Measurements from ENCODE around the gene GREM1. TPM values are rescaled to one million over a fixed set of nuclear protein-coding genes. Genes with fewer than 3 reads are reported as not detected.

The GREM1 gene
- total RNA-seq, 1 experiment from 2014 or later = 1.1 TPM

GRCh38 chr15:32691689-32692038 is 26.1 kb upstream of the GREM1 start:
- TF ChIP-seq CTCF (conservative IDR thresholded peaks at IDR 0.05) = no peak
- H3T11ph ChIP-seq (ENCODE audit: low read length) = no peak overlapping the region
- DNase-seq = no peak
- Mint-ChIP-seq H3K9me3 (no peaks in the 10 kb centered on the region), H3K4me3 (no peak overlapping the region), H3K36me3 (ENCODE audit: insufficient read depth in 1 of 3, low read depth in 3 of 3) (peaks cover 2 to 5% (median 3%) of the 10 kb centered on the region in 3 experiments; a peak in 5 of 7 replicates), H3K27me3 (ENCODE audit: low read depth) (no peaks in the 10 kb centered on the region; the same call in 1 of the 2 replicates), H3K27ac (no peak overlapping the region), H3K4me1 (peaks cover 7 to 13% of the 10 kb centered on the region in 2 experiments; a peak in 3 of 4 replicates)
- H3K4me2 ChIP-seq (ENCODE audit: insufficient read depth, insufficient read length, low read length) = no peak overlapping the region
- H4K8ac ChIP-seq (replicated peaks; ENCODE audit: insufficient read length, low read depth, low read length) = no peak overlapping the region
- H2AFZ ChIP-seq (ENCODE audit: low read length) = no peak overlapping the region
- no peak overlapping the region for H4K91ac ChIP-seq (ENCODE audit: insufficient read length, low read depth, low read length)
- H2BK120ac ChIP-seq (ENCODE audit: low read depth, low read length, poor library complexity, severe bottlenecking) = no peak overlapping the region
- no peaks in the 10 kb centered on the region for H3K27me3 ChIP-seq (ENCODE audit: insufficient read depth, low read length)
- H3K79me2 ChIP-seq (ENCODE audit: insufficient read depth, low read length) = no peaks in the 10 kb centered on the region
- H4K20me1 ChIP-seq (ENCODE audit: control insufficient read depth, insufficient read depth, insufficient read length) = no peaks in the 10 kb centered on the region
- H2BK20ac ChIP-seq (ENCODE audit: low read depth, low read length, poor library complexity, severe bottlenecking) = no peak overlapping the region
- no peak overlapping the region for H3K9ac ChIP-seq (ENCODE audit: extremely low read depth, insufficient read length, low read length)
- H3K4me1 ChIP-seq (ENCODE audit: insufficient read depth, low read length) = peaks cover 3% of the 10 kb centered on the region; the same call in 1 of the 2 replicates
- no peak overlapping the region for H3K14ac ChIP-seq (ENCODE audit: insufficient read depth, low read length)
- H3K79me1 ChIP-seq (ENCODE audit: insufficient read depth, low read depth, low read length, poor library complexity, severe bottlenecking) = no peaks in the 10 kb centered on the region
- no peak overlapping the region for H2BK12ac ChIP-seq (ENCODE audit: insufficient read length, low read depth, low read length)
- no peaks in the 10 kb centered on the region for H3K9me3 ChIP-seq (ENCODE audit: control insufficient read depth, low read depth, low read length)
- no peaks in the 10 kb centered on the region for H3K23me2 ChIP-seq (ENCODE audit: insufficient read length, low read depth, low read length, poor library complexity, severe bottlenecking)
- H4K5ac ChIP-seq (ENCODE audit: insufficient read length, low read depth, low read length) = no peak overlapping the region
- H2BK5ac ChIP-seq (ENCODE audit: insufficient read length, low read length) = no peak overlapping the region
- WGBS (ENCODE audit: extremely low coverage, insufficient read length, low lambda C conversion rate) = no CpG with 5 or more reads among the region's 10 CpGs
- H2BK15ac ChIP-seq (ENCODE audit: low read depth, low read length) = no peak overlapping the region
- H3K27ac ChIP-seq (ENCODE audit: insufficient read length, low read depth, low read length) = no peak overlapping the region
- H3K56ac ChIP-seq (ENCODE audit: insufficient read length, low read depth, low read length) = no peak overlapping the region
- H3K18ac ChIP-seq (ENCODE audit: insufficient read length, low read depth, low read length) = no peak overlapping the region
- no peak overlapping the region for H3K4ac ChIP-seq (ENCODE audit: low read depth, low read length)
- no peak overlapping the region for H2AK5ac ChIP-seq (ENCODE audit: insufficient read length, low read length)
- H3K23ac ChIP-seq (ENCODE audit: insufficient read length, low read depth, low read length) = no peak overlapping the region

Measured in H9 (cell line).